Stimulated activated CD4-positive, alpha-beta T cell treated with anti-CD3 and anti-CD28 coated beads, Interleukin-15, amount 100 ng/mL, for 48 hours (primary cell): ENCODE data around the gene RTF1.
"Not testable (repeated sequence)": the region's sequence is repeated elsewhere in the genome, so short reads cannot be mapped to it uniquely, and the experiment has no call there.

Experiments used
- DNase-seq, 2 donors: peaks; one replicate each; pipeline ENCODE4 v3.0.0-alpha.2; 2020; ENCODE audit warnings: low read depth in 2 of 2

Gene RTF1

GRCh38 chr15:41437448-41437847 is 20.6 kb downstream of the RTF1 start:
- DNase-seq: no peak

- DNase-seq: no peak
Measured at GRCh38 chr15:41438206-41438605, 21.3 kb downstream of the RTF1 start.

- DNase-seq: not testable (repeated sequence)
Measured at GRCh38 chr15:41438745-41439144, 21.9 kb downstream of the RTF1 start.

- no peak for DNase-seq
Measured at GRCh38 chr15:41443275-41443674, 26.4 kb downstream of the RTF1 start.

- DNase-seq: no peak
Measured at GRCh38 chr15:41445399-41445798, 28.5 kb downstream of the RTF1 start.

- no peak for DNase-seq
Measured at GRCh38 chr15:41462084-41462795, 45.3 kb downstream of the RTF1 start.

- DNase-seq: no peak
Measured at GRCh38 chr15:41464889-41465580, 48.1 kb downstream of the RTF1 start.

GRCh38 chr15:41465822-41466421 is 49.0 kb downstream of the RTF1 start:
- DNase-seq: no peak

- DNase-seq: no peak
Measured at GRCh38 chr15:41466711-41467110, 49.8 kb downstream of the RTF1 start.

GRCh38 chr15:41469644-41470043 is 52.7 kb downstream of the RTF1 start:
- not testable (repeated sequence) for DNase-seq

- no peak for DNase-seq
Measured at GRCh38 chr15:41473418-41473817, 56.5 kb downstream of the RTF1 start.

GRCh38 chr15:41474436-41474835 is 57.5 kb downstream of the RTF1 start:
- DNase-seq: no peak

- DNase-seq: no peak
Measured at GRCh38 chr15:41474941-41475340, 58.0 kb downstream of the RTF1 start.

- no peak for DNase-seq
Measured at GRCh38 chr15:41476416-41477048, 59.6 kb downstream of the RTF1 start.

GRCh38 chr15:41480396-41481140 is 63.7 kb downstream of the RTF1 start:
- DNase-seq: no peak

GRCh38 chr15:41482110-41482877 is 65.4 kb downstream of the RTF1 start:
- DNase-seq: no peak

GRCh38 chr15:41483115-41483514 is 66.2 kb downstream of the RTF1 start:
- no peak for DNase-seq

- DNase-seq: no peak
Measured at GRCh38 chr15:41483519-41483918, 66.6 kb downstream of the RTF1 start.

GRCh38 chr15:41484937-41485625 is 68.2 kb downstream of the RTF1 start:
- DNase-seq: no peak

- DNase-seq: no peak
Measured at GRCh38 chr15:41486286-41486685, 69.4 kb downstream of the RTF1 start.
